NCI-H345 (cell line): Measurements from ENCODE around the gene TLCD3B.
"Not testable (repeated sequence)": the region's sequence is repeated elsewhere in the genome, so short reads cannot be mapped to it uniquely, and the experiment has no call there.

Experiments used
- DNase-seq: peaks from one replicate; lab custom pipeline; 2025; lab: John Stamatoyannopoulos, UW

The TLCD3B gene

DNA sequence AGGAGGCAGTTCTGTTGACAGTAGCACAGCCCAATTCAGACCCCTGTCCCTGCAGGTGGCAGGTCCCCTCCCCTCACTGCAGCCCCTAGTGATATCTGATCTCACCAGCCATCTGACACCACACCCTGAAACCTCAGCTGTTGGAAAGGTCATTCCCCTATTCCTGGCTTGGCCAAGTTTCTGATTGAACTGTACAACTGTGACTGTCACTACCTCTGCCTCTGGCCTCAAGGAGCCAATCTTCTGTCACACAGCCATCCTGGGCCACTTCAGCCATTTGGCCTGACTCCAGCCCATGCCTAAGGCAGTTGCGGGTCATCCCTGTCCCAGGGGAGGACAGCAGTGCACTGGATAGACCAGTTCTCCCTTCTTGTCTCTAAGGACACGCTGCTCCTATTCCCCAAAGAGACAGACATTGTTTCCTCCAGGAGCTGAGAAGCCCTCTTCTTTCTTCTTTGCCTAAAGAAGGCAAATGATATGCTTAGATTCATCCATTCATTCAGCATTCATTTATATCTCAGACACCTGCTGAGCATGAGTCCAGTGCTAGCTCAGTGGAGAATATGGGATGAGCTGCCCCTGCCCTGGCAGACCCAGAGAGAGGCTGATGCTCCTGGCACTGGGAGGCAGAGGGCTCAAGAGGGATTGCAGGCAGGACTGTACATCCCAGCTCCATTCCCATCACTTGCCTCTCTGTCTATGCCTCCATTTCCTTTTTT lies 29.9 kb upstream of the TLCD3B start:
- DNase-seq = no peak

DNA sequence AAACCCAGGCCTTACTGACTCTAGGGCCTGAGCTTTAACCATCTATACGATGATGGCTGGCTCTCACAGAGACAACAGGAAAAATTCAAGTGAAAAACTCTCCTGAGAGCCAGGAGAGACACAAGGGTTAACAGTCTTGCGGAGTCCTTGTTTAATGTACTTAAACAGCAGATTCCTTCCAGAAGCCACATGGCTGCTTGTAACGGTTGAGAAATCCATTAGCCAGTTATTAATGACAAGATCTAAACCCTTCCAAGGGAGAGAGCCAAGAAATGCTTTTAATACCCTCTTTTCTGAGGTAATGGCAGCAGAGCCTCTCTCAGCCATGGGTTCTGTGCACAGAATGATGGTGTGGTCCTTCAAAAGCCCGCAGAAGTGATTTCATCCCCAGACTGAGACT lies 29.3 kb upstream of the TLCD3B start:
- DNase-seq = no peak

DNA sequence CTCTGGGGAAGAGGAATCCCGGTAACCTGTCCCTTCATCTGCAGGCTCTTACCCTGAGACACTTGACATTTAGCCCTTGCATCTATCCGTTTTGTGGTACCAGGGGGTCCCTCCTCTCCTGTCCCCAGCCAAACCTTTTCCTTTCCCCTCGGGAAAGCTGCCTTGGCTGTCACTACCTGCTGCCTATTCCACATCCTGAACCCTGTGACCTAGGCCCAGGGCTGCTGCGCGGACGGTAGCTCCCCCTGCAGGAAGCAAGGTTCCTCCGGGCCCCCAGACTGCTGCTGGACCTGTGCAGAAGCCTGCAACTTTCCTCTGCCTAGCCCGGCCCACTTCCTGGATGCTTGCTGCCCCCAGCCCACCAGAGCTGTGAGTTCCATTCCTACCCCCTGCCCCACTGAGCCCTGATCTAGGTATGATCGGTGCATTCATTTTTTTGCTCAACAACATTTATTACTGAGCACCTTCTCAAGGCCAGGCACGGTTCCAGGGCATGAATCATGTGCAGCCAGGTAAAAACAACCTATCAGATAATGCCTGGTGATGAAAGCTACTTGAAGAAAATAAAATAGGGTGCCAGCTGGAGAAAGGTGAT lies 24.0 kb upstream of the TLCD3B start:
- DNase-seq = peak; percentile 18

DNA sequence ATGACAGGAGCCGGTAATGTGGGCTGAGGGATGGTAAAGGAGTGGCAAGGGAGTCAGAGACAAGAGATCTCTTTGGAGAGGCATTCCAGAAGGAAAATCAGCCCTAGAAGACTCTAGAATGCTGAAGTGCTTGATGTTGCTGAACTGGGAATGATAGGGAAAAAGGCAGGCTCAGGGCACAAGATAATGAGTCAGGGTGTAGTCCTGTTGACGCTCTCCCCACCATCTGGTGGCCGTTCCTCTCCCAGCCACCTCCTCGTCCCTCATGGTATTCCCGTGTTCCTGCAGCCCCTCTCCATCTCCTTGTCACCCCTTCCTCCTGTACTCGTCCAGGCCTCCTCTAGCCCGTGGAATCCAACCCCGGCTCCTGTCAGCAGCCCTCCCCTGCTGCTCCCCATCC lies 23.4 kb upstream of the TLCD3B start:
- no peak for DNase-seq

DNA sequence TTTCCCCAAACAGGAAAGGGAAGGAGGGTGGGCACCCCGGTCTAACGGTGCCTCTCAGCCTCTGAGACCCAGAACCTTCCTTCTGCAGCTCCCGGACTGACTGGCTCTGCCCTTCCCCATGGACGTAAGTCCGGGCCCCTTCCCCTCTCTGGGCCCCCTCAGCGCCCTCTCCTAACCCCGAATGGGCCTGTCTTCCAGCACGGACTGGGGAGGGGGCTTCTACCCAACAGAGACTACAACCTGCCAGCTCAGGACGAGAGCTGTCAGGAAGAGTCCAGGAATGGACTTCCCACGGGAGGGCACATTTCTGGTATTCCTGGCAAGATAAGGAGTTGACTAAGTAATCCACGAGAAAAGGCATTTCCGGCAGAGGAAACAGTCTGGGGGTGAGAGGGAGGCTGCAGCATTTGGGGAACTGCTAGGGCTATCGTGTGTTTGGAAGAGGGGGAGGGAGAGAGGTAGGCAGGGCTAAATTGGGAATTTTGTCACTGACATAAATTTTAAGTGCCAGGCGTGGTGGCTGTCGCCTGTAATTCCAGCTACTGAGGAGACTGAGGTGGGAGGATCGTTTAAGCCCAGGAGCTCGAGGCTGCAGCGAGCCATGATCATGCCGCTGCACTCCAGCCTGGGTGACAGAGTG lies 22.4 kb upstream of the TLCD3B start:
- DNase-seq = no peak

DNA sequence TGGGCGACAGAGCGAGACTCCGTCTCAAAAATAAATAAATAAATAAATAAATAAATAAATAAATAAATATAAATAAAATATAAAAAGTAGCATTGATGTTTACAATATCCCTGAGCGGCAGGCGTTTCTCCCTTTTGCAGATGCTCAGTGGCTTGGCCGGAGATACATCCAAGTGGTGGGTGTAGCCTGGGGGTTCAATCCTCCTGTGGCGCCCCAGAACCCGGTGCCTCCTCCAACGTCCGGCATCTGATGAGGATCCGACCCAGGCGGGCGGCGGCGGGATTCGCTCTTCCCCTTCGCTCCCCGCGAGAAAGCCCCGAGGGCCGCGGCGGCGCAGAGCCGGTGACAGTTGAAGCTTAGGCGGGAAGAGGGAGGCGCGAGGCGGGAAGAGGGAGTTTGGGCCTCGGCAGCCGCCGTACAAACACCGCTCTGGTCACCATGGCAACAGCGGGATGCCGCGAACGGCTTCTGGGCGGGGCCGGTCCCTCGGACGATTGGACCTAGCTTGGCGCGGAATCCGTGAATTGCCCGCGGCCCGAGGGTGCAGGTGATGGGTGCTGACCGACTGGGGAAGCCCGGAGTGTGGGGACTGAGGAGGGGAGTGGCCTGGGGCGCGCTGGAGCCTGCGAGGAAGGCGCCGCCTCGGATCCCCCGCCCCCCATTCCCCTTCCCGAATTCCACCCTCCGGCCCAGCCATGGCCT lies 21.8 kb upstream of the TLCD3B start:
- peak; percentile 96 for DNase-seq

DNA sequence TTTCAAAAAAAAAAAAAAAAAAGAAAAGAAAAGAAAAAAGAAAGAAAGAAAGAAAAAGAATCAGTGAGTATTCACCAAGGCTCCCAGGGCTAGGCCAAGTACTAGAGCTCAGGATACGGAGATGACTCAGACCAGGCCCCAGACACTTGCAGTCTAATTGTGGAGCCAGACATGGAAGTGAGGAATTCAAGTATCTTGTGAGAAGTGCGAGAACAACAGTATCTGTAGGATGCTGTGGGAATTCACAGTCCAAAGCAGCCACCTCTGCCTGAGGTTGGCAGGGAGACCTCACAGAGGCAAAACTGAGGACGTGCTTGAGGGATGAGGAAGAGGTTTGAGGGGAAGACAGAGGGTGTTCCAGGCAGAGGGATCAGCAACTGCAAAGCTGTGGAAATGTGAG lies 20.4 kb upstream of the TLCD3B start:
- DNase-seq = no peak

DNA sequence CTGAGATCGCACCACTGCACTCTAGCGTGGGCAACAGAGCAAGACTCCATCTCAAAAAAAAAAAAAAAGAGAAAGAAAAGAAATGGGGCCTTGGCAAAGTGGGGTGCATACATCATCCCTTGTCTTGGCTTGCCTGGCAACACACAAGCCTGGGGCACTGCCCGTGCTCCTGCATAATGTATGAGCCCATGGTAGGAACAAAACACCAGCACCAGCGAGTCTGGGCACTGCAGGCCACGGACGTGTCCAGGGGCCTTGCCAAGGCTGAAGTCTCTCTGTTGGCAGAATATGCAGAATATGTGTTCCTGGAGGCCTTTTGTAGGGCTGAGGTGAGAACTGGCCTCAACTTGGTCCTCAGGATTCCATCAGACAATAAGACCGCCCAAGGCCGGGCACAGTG lies 18.8 kb upstream of the TLCD3B start:
- no peak for DNase-seq

DNA sequence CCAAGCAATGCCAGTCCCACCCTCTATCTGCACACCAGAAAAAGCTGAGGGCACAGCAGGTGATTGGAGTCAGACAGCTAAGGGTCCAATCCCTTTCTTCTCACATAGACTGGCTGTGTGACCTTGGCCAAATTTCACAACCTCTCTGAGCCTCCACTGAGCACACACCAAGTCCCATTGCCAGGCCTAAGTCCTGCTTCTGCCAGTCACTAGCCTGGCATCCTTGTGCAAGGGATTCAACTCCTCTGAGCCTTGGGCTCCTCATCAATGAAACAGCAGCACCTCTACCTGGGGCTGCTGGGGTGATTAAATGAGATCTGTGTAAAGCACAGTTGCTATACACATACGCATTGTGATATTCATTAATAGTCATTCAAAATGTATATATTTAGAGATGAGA lies 15.5 kb upstream of the TLCD3B start:
- DNase-seq = no peak

DNA sequence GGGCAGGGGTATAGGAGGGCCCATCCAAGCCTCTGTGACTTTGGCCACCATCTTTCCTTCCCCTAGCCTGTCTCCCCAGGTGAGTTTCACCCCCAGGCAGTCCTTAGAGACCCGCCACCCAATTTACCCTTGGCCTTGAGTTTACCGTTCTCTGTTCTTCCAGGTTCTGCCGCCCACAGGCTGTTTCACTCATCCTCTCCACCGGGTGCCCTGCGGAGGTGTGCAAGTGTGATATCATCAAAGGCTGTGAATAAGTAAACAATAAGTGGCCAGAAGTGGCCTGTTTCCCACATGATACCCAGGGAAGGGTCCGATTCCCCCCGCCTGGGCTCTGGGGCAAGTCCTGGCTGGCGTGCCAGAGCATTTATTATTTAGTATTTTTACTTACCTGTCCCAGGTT lies 15.1 kb upstream of the TLCD3B start:
- DNase-seq = no peak

DNA sequence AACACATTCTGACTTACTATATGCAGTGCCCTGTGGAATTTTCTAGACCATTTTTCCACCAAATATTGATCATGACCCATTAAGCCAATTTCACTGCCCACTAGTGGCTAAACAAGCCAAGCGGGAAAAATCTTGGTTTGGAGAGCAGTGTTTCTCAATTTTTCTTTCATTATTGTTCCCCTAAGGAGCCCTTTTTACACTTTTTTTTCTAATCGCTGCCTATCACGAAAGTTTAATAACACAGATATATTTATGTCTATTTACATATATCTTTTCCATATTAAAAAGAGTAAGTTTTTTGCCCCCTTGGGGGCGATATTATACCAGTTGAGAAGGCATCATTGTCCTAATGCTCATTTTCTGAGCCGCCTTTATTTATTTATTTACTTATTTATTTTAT lies 10.8 kb upstream of the TLCD3B start:
- peak; percentile 10 for DNase-seq

DNA sequence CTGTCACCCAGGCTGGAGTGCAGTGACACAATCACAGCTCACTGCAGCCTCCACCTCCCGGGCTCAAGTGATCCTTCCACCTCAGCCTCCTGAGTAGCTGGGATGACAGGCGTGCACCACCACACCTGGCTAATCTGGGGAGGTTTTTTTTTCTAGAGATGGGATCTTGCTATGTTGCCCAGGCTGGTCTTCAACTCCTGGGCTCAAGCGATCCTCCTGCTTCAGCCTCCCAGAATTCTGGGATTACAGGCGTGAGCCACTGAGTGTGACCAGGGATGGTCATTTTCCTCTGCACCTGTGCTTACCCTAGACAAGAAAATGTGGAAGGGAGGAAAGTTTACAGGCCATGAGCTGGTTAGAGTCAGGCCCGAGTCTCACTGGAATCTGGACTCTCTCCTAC lies 9.6 kb upstream of the TLCD3B start:
- not testable (repeated sequence) for DNase-seq

DNA sequence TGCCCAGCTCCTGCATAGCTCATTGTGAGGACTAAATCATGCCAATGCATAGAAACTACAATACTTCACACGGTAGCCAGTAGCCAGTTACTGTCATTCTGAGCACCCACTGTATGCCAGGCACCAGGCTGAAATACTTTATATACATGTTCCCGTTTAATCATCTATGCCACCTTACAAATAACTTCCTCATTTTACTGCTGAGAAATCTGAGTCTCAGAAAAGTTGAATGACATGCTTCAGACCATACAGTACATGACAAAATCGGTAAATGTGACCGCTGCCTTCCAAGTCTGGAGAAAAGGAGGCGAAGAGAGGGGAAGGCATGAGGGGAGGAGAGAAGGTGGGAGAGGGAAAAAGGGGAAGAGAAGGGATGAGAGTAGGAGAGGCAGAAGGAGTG lies 9.2 kb upstream of the TLCD3B start:
- DNase-seq = no peak

DNA sequence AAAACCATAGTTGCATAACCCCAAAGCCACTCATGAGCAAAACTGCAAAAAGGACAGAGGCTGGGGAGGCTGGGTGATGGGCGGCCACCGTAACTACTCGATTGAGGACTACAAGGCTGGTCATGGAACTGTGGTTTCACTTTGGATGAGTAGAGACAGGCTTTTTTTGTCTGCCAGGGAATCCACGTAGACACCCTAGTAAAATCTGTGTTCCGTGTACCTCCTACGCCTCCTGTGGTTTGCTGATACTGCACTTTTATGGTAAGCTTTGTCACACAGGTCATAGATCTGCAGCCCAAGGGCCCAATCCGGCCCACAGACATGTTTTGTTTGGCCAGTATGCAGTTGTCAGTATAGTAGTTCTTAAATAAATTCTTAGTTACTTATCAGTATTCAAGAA lies 2.2 kb upstream of the TLCD3B start:
- DNase-seq = no peak

DNA sequence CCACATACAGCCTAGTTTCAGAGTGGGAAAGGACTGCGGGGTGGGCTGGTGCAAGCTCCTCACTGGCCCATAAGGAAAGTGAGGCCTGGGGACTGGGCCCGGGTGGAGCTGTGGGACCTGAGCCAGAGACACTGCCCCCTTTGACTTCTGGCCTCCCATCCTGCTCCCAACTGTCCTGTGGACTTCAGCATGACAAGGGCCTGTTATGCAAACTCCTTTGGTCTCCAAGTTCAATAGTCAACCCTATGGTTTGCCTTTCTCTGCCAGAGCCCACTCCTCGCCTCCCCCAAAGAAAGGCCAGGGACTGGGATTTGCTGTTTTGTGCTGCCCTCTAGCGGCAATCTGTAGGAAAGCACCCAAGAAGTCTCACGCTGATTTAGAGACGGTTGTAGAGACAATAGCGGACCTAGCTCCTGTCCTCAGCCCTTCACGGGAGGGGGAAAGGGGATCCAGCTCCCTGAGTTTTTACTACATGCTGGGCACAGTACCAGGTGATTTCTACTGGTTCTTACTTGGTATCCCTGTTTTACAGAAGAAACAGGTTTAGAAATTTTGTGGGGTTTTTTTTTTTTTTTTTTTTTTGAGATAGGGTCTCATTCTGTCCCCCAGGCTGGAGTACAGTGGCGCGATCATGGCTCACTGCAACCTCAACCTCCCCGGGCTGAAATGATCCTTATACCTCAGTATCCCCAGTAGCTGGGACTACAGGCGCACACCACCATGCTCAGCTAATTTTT lies 1.2 kb upstream of the TLCD3B start:
- DNase-seq = peak; percentile 79

DNA sequence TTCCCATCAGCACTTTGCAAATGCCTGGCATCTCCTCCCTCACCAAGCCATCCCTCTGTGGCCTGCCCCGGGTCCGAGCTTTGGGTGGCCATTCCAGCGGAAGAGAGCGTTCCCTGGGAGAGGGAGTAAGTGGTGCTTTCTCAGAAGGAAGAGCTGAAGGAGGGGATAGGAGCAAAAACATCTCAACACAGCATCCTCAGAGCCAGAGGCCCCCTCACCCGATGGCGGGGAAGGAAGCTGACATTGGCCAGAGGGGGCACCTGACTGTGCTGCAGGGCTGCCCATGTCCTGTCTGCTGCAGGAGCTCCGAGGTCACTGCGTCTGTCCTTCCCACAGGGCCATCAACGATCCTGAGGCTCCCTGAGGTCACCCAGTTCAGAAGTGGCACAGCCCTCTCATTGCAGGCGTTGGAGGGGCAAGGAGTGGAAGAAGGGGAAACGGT lies 427 bp upstream of the TLCD3B start:
- DNase-seq = no peak

DNA sequence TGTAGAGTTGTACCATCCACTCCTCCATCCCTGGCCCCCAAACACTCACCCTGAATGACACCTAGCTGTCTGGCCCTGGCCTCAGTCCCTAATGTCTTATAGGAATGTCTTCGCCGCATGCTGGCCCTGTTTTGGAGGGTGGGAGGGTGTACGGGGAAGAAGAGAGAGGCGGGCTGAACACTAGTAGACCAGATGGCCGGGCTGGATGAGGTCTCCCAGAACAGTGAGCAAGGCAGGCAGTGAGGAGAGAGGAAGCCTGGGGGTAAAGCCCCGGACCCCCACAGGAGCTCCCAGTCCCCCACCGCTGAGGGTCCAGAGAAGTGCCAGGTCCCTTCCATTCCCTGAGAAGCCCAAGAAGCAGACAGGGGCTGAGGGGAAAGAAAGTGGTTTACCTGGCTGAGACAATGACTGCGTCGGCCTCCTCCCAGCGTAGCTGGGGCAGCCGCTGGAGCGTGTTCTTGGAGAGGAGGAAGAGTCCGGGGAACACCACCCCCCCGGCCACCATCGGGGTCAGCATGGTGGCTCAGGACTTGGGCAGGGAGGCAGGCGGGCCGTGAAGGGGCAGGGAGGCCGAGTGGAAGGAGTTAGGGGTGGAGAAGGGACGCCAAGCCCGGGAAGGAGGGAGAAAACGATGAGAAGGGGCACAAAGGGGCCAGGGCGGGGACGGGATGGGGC lies 923 bp downstream of the TLCD3B start:
- no peak for DNase-seq

DNA sequence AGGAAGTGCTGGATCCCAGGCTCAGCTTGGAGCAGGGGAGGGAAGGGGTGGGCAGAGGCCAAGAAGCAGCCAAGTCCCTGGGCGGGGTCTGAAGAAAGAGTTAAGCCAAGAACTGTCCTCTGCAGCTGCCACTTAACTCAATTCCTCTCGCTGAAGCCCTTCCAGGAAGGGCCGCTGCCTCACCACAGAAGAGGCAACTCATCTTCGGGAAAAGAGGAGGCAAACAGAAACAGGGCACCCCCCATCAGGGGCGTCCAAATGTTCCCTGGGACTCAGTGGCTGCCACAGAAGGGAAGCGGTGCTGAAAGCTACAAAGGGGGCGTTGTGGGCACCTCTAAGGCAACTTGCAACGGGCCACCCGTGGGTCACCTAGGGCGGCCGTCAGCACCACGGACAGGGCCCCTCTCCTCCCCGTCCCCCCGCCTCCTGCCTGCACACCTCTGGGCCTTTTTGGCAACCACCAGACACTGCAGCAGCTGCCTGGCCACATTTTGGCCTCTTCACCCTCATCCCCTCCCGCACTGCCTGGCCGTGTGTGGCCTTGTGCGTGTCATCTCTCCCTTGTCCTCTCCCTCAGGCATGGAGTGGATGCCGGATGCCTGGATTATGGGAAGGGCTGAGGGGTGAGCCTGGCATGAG lies 2.5 kb downstream of the TLCD3B start:
- DNase-seq = no peak

DNA sequence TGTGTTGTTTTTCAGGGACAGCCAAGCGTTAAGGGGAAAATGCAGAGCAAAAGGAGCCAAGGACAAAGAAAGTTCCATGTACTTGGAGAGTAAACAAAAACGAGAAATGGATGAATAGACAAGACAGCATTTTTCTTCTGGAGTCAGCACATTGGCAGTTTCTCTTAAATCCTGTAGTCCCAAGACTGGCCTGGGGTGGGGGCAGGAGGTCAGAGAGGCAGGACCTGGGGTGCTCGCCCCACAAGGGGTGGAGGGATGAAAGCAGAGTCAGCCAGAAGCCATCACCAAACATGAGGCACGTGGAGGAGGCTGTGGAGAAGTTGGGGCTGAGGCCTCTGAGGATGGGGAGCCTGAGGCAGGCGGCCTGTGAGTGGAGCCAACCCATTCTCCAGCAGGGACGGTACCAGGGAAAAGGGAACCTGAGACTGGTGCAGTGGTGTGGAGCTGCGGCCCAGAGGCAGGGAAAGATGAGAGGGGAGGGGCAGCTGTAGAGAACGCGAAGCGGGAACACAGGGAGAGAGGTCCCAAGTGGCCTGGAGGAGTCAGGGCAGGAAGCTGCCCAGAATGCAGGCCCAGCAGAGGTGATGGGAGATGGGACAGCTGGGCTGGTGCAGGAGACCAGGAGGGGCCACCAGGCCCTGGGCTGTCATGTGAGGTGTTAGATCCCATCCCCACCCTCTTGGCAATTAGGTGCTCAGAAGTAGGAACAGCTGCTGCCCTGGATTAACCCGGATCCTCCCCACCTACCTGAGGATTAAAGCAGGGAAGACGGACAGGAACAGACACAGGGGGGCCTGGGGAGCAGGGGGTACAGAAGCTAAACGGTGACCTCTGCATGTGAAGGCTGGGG lies 3.3 kb downstream of the TLCD3B start:
- no peak for DNase-seq

DNA sequence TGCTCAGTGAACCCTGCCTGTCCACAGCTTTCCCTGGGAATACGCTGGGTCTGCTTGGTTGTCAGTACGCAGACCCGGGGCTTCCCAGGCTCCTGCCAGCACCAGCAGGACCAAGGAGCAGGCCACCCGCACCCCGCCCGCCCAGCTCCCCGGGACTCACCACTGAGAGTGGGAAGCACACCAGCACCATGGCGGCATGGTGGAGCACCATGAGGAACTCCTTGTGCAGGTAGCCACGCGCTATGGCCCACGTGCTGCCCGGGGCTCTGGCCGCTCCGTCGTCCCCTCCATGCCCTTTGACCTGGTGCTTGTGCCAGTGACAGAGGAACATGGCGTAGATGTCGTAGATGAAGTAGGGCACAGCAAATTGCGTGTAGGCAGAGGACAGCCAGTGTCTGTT lies 4.6 kb downstream of the TLCD3B start:
- DNase-seq = no peak
